IMR-90 (cell line): Measurements from ENCODE around the gene NRXN2. TPM values are rescaled to one million over a fixed set of nuclear protein-coding genes. Genes with fewer than 3 reads are reported as not detected.

ENCODE experiments used
- ATAC-seq: fragments of 200-7000 bp; cut with Tn5 transposase; 2 replicates; pipeline ENCODE4 v1.9.1; 2020; ENCODE audit warnings: low read depth, mild to moderate bottlenecking, moderate library complexity
- BruUV-seq: library from RNA; stranded (reverse); fragments of 400-500 nt; replicated peaks from 2 replicates; lab custom pipeline; 2021; lab: Mats Ljungman, UMichigan
- CTCF ChIA-PET: fragments of 300-600 bp; formaldehyde crosslinking; extraction: SDS; loops from one replicate; lab custom pipeline; 2021; ENCODE audit warnings: antibody characterized with exemption; lab: Yijun Ruan, JAX
- POLR2A ChIA-PET: fragments of 300-600 bp; sonication (Branson Sonifier 250); formaldehyde crosslinking; loops from one replicate; lab custom pipeline; 2022; ENCODE audit warnings: antibody characterized with exemption; ENCODE audit not compliant: unreplicated experiment; lab: Charles Lee
- DNase-seq: peaks from one replicate; pipeline ENCODE4 v3.0.0; 2013
- H2AFZ ChIP-seq: replicated peaks from 2 replicates; pipeline ENCODE3; 2013; ENCODE audit warnings: low read length, mild to moderate bottlenecking; ENCODE audit not compliant: poor library complexity
- H2AK5ac ChIP-seq: 2 replicates; pipeline ENCODE4 v1.6.1; 2013; ENCODE audit warnings: low read depth, low read length, inconsistent platforms
- H2AK9ac ChIP-seq: replicated peaks from 2 replicates; pipeline ENCODE3; 2013; ENCODE audit warnings: mild to moderate bottlenecking, low read depth, low read length, moderate library complexity; ENCODE audit not compliant: poor library complexity
- H2BK120ac ChIP-seq: 2 replicates; pipeline ENCODE4 v1.6.1; 2013; ENCODE audit warnings: low read depth, low read length, inconsistent platforms
- H2BK15ac ChIP-seq: 3 replicates; pipeline ENCODE4 v1.6.1; 2013; ENCODE audit warnings: low read depth, low read length, inconsistent platforms
- H2BK20ac ChIP-seq: 2 replicates; pipeline ENCODE4 v1.6.1; 2013; ENCODE audit warnings: low read depth, mild to moderate bottlenecking, inconsistent platforms, low read length, moderate library complexity
- H2BK5ac ChIP-seq: 2 replicates; pipeline ENCODE4 v1.6.1; 2013; ENCODE audit warnings: mild to moderate bottlenecking, low read depth, low read length, inconsistent platforms; ENCODE audit not compliant: poor library complexity, severe bottlenecking
- H3K14ac ChIP-seq: replicated peaks from 2 replicates; pipeline ENCODE4 v1.6.1; 2013; ENCODE audit warnings: low read depth, low read length, inconsistent platforms
- H3K18ac ChIP-seq: 2 replicates; pipeline ENCODE4 v1.6.1; 2013; ENCODE audit warnings: low read depth, low read length, control low read depth
- H3K23ac ChIP-seq: 2 replicates; pipeline ENCODE4 v1.6.1; 2013; ENCODE audit warnings: low read depth, low read length, inconsistent platforms
- H3K27ac ChIP-seq: 2 replicates; pipeline ENCODE4 v1.5.1; 2013; ENCODE audit warnings: mild to moderate bottlenecking, control low read depth, low read length; ENCODE audit not compliant: insufficient read depth
- H3K27me3 ChIP-seq: 2 replicates; pipeline ENCODE4 v1.6.1; 2013; ENCODE audit warnings: low read length; ENCODE audit not compliant: control insufficient read depth, insufficient read depth
- H3K36me3 ChIP-seq: 2 replicates; pipeline ENCODE4 v1.6.1; 2013; ENCODE audit warnings: low read length, mixed read lengths; ENCODE audit not compliant: control insufficient read depth, insufficient read depth
- H3K4ac ChIP-seq: 2 replicates; pipeline ENCODE4 v1.6.1; 2013; ENCODE audit warnings: low read depth, low read length, inconsistent platforms
- H3K4me1 ChIP-seq: 2 replicates; pipeline ENCODE4 v1.6.1; 2013; ENCODE audit warnings: low read length, mixed read lengths; ENCODE audit not compliant: control insufficient read depth, insufficient read depth
- H3K4me2 ChIP-seq: 2 replicates; pipeline ENCODE4 v1.6.1; 2013; ENCODE audit warnings: low read depth, mild to moderate bottlenecking, control low read depth, low read length, moderate library complexity
- H3K4me3 ChIP-seq: 2 replicates; pipeline ENCODE4 v1.5.1; 2013; ENCODE audit warnings: low read depth, mild to moderate bottlenecking, control low read depth, low read length, moderate library complexity; ENCODE audit not compliant: insufficient read depth
- H3K56ac ChIP-seq: 2 replicates; pipeline ENCODE4 v1.6.1; 2013; ENCODE audit warnings: low read length, inconsistent platforms; ENCODE audit not compliant: insufficient read depth; ENCODE audit errors: extremely low read depth
- H3K79me1 ChIP-seq, 2 experiments: 2 replicates each; pipeline ENCODE4 v1.6.1; 2013; ENCODE audit warnings: low read length in 2 of 2, inconsistent platforms in 1 of 2, low read depth in 1 of 2
- H3K9ac ChIP-seq: 2 replicates; pipeline ENCODE4 v1.6.1; 2013; ENCODE audit warnings: low read depth, low read length, control low read depth
- H3K9me1 ChIP-seq: 2 replicates; pipeline ENCODE4 v1.6.1; 2013; ENCODE audit warnings: low read length, inconsistent platforms; ENCODE audit not compliant: insufficient read depth
- H3K9me3 ChIP-seq: 2 replicates; pipeline ENCODE4 v1.6.1; 2013; ENCODE audit warnings: low read length; ENCODE audit not compliant: control insufficient read depth, insufficient read depth
- H4K20me1 ChIP-seq: 2 replicates; pipeline ENCODE4 v1.6.1; 2013; ENCODE audit warnings: low read length, inconsistent platforms; ENCODE audit not compliant: insufficient read depth
- H4K5ac ChIP-seq: 2 replicates; pipeline ENCODE4 v1.6.1; 2013; ENCODE audit warnings: mild to moderate bottlenecking, low read depth, low read length, control low read depth
- H4K8ac ChIP-seq, 2 experiments: 2 replicates each; pipeline ENCODE4 v1.6.1; 2013; ENCODE audit warnings: low read depth in 2 of 2, low read length in 2 of 2, control low read depth in 1 of 2, inconsistent platforms in 1 of 2
- H4K91ac ChIP-seq: 2 replicates; pipeline ENCODE4 v1.6.1; 2013; ENCODE audit warnings: low read depth, low read length, inconsistent platforms; ENCODE audit not compliant: insufficient read depth
- BHLHE40 ChIP-seq: fragments of 150-350 bp; IDR thresholded peaks from 2 replicates; pipeline ENCODE4 v1.6.1; 2016; ENCODE audit warnings: mild to moderate bottlenecking, low read depth, low read length
- CEBPB ChIP-seq: IDR thresholded peaks from 2 replicates; pipeline ENCODE4 v1.6.1; 2012; ENCODE audit warnings: low read depth, low read length, improper control_type of control experiment
- CHD1 ChIP-seq: IDR thresholded peaks from 2 replicates; pipeline ENCODE4 v1.6.1; 2012; ENCODE audit warnings: low read depth, low read length, improper control_type of control experiment
- FOS ChIP-seq: fragments of 150-350 bp; IDR thresholded peaks from 2 replicates; pipeline ENCODE4 v1.6.1; 2016; ENCODE audit warnings: low read depth, low read length
- MAFK ChIP-seq: IDR thresholded peaks from 2 replicates; pipeline ENCODE4 v1.6.1; 2012; ENCODE audit warnings: low read depth, low read length, improper control_type of control experiment
- MAZ ChIP-seq: IDR thresholded peaks from 2 replicates; pipeline ENCODE4 v1.6.1; 2012; ENCODE audit warnings: low read depth, mild to moderate bottlenecking, low read length, improper control_type of control experiment, moderate library complexity, borderline replicate concordance
- MXI1 ChIP-seq: IDR thresholded peaks from 2 replicates; pipeline ENCODE4 v1.6.1; 2012; ENCODE audit warnings: low read depth, mild to moderate bottlenecking, low read length, moderate library complexity, borderline replicate concordance
- NFE2L2 ChIP-seq: fragments of 150-350 bp; IDR thresholded peaks from 2 replicates; pipeline ENCODE4 v1.6.1; 2016; ENCODE audit warnings: low read depth, mild to moderate bottlenecking, low read length
- POLR2A ChIP-seq: IDR thresholded peaks from 2 replicates; pipeline ENCODE4 v1.6.1; 2012; ENCODE audit warnings: mild to moderate bottlenecking, low read depth, low read length
- RAD21 ChIP-seq: IDR thresholded peaks from 2 replicates; pipeline ENCODE4 v1.6.1; 2012; ENCODE audit warnings: low read length, improper control_type of control experiment
- RCOR1 ChIP-seq: IDR thresholded peaks from 2 replicates; pipeline ENCODE4 v1.6.1; 2012; ENCODE audit warnings: mild to moderate bottlenecking, low read length, improper control_type of control experiment; ENCODE audit not compliant: insufficient replicate concordance
- RFX5 ChIP-seq: IDR thresholded peaks from 2 replicates; pipeline ENCODE4 v1.8.0; 2012; ENCODE audit warnings: low read depth, mild to moderate bottlenecking, low read length, moderate library complexity
- SMC3 ChIP-seq: fragments of 150-350 bp; IDR thresholded peaks from 2 replicates; pipeline ENCODE4 v1.6.1; 2016; ENCODE audit warnings: low read depth, mild to moderate bottlenecking, antibody characterized with exemption, low read length, moderate library complexity
- WGBS, 2 experiments: methylation state at CpG; one replicate each; pipeline versions ENCODE4 v1.1.5 to v1.1.7; 2013; ENCODE audit warnings: missing lambda C conversion rate in 2 of 2; ENCODE audit not compliant: insufficient read length in 1 of 2; ENCODE audit errors: extremely low coverage in 2 of 2; 5-methylcytosine and 5-hydroxymethylcytosine counted together
- dilution Hi-C: fragments of 300-500 bp; cut with HindIII; formaldehyde crosslinking; loops from one replicate; pipeline ENCODE4 v1.14.3; 2018; ENCODE audit warnings: low sequenced_read_pairs; ENCODE audit not compliant: unreplicated experiment
- in situ Hi-C: fragments of 300-500 bp; cut with MboI; formaldehyde crosslinking; loops from 3 replicates; pipeline ENCODE4 v1.14.3; 2019; ENCODE audit warnings: low sequenced_read_pairs, inconsistent platforms, mixed read lengths
- intact Hi-C: fragments of 100-400 bp; cut with micrococcal nuclease; formaldehyde crosslinking; loops from 2 replicates; pipeline ENCODE4 v1.10.0; 2022
- polyA plus RNA-seq, 3 experiments: library from polyadenylated mRNA; depleted of rRNA; stranded (reverse); fragments of >200 nt; gene quantifications; 2 replicates each; pipeline ENCODE4 v1.2.3, GENCODE V29; 2012; ENCODE audit warnings: low replicate concordance in 1 of 3
- total RNA-seq: library from RNA; depleted of rRNA; stranded (reverse); fragments of >200 nt; gene quantifications from 2 replicates; pipeline ENCODE4 v1.2.3, GENCODE V29; 2012
- TF ChIP-seq, protein P1 (sequence below): conservative IDR thresholded peaks from 2 replicates; pipeline ENCODE4 v1.5.1; 2012; ENCODE audit warnings: mild to moderate bottlenecking, low read depth, low read length, improper control_type of control experiment
- TF ChIP-seq, protein P2 (sequence below): fragments of 150-350 bp; IDR thresholded peaks from 2 replicates; pipeline ENCODE4 v1.6.1; 2016; ENCODE audit warnings: low read depth, mild to moderate bottlenecking, low read length, moderate library complexity, borderline replicate concordance
- TF ChIP-seq, protein P3 (sequence below): fragments of 150-350 bp; IDR thresholded peaks from 2 replicates; pipeline ENCODE4 v1.6.1; 2017; ENCODE audit warnings: mild to moderate bottlenecking, antibody characterized with exemption, low read length, low read depth

Gene NRXN2
- total and polyA plus RNA-seq, 2 of the 4 experiments (the other 2 are of a cell fraction): 0.18 to 0.22 TPM

DNA sequence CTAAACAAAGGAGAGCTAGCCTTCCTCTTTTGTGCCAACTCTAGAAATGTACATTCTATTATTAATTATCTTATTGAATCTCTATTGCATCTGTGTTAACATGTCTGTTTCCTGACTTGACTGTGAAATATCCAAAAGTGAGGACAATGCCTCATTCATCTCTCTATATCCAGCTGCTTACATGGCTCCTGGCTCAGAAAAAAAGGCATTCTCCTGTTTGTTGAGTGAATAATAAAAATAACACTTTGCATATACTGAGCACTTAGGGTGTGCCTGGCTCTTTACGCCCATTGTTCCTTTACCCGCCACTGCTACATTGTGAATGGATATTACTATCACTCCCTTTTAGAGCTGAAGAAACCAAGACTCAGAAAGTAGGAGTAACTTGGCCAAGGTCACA, 19.9 kb downstream of the NRXN2 start:
- H3K27me3 ChIP-seq: peaks cover 53% of the 10 kb centered on the region
- intact Hi-C loops: no loop called here
- no peak overlapping the region for H2BK20ac ChIP-seq
- H3K23ac ChIP-seq: no peak overlapping the region
- H3K4me1 ChIP-seq: no peaks in the 10 kb centered on the region
- WGBS, 2 experiments: no CpG with 5 or more reads among the region's 2 CpGs
- ChIA-PET POLR2A (no interaction called here), CTCF (no interaction called here)
- no peak overlapping the region for H3K14ac ChIP-seq
- no peak overlapping the region for H2BK5ac ChIP-seq
- no peak for DNase-seq
- H3K4me3 ChIP-seq: no peak overlapping the region
- H2AK5ac ChIP-seq: no peak overlapping the region
- no peak overlapping the region for H3K4ac ChIP-seq
- H3K18ac ChIP-seq: no peak overlapping the region
- H4K20me1 ChIP-seq: no peaks in the 10 kb centered on the region
- no peak overlapping the region for H3K27ac ChIP-seq
- no peaks in the 10 kb centered on the region for H3K36me3 ChIP-seq
- no peak overlapping the region for H2AFZ ChIP-seq
- H3K9me3 ChIP-seq: no peaks in the 10 kb centered on the region
- H4K8ac ChIP-seq: no peak overlapping the region
- in situ Hi-C loops: no loop called here
- H3K56ac ChIP-seq: no peak overlapping the region
- dilution Hi-C loops: no loop called here
- BruUV-seq: no TSS peak
- no peak overlapping the region for H2AK9ac ChIP-seq
- H2BK15ac ChIP-seq: no peak overlapping the region
- no peak overlapping the region for H4K5ac ChIP-seq
- no peak overlapping the region for H2BK120ac ChIP-seq
- H3K4me2 ChIP-seq: no peak overlapping the region
- no peak overlapping the region for H3K9ac ChIP-seq
- 0 out of 2 replicates have a peak, but pooled peaks cover 5% of the 10 kb centered on the region for H3K9me1 ChIP-seq
- H3K79me1 ChIP-seq: no peaks in the 10 kb centered on the region
- ATAC-seq: no peak
- H4K91ac ChIP-seq: no peak overlapping the region
- TF ChIP-seq CHD1: no peak
- TF ChIP-seq, protein P1, sequence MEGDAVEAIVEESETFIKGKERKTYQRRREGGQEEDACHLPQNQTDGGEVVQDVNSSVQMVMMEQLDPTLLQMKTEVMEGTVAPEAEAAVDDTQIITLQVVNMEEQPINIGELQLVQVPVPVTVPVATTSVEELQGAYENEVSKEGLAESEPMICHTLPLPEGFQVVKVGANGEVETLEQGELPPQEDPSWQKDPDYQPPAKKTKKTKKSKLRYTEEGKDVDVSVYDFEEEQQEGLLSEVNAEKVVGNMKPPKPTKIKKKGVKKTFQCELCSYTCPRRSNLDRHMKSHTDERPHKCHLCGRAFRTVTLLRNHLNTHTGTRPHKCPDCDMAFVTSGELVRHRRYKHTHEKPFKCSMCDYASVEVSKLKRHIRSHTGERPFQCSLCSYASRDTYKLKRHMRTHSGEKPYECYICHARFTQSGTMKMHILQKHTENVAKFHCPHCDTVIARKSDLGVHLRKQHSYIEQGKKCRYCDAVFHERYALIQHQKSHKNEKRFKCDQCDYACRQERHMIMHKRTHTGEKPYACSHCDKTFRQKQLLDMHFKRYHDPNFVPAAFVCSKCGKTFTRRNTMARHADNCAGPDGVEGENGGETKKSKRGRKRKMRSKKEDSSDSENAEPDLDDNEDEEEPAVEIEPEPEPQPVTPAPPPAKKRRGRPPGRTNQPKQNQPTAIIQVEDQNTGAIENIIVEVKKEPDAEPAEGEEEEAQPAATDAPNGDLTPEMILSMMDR: no peak
- TF ChIP-seq, protein P2, sequence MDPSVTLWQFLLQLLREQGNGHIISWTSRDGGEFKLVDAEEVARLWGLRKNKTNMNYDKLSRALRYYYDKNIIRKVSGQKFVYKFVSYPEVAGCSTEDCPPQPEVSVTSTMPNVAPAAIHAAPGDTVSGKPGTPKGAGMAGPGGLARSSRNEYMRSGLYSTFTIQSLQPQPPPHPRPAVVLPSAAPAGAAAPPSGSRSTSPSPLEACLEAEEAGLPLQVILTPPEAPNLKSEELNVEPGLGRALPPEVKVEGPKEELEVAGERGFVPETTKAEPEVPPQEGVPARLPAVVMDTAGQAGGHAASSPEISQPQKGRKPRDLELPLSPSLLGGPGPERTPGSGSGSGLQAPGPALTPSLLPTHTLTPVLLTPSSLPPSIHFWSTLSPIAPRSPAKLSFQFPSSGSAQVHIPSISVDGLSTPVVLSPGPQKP: no peak
- TF ChIP-seq BHLHE40: no peak
- TF ChIP-seq, protein P3, sequence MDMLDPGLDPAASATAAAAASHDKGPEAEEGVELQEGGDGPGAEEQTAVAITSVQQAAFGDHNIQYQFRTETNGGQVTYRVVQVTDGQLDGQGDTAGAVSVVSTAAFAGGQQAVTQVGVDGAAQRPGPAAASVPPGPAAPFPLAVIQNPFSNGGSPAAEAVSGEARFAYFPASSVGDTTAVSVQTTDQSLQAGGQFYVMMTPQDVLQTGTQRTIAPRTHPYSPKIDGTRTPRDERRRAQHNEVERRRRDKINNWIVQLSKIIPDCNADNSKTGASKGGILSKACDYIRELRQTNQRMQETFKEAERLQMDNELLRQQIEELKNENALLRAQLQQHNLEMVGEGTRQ: no peak
- TF ChIP-seq NFE2L2: no peak
- TF ChIP-seq MAZ: no peak
- TF ChIP-seq RAD21: no peak
- TF ChIP-seq MXI1: no peak
- no peak for TF ChIP-seq RCOR1
- TF ChIP-seq POLR2A: no peak
- no peak for TF ChIP-seq CEBPB
- TF ChIP-seq SMC3: no peak
- TF ChIP-seq FOS: no peak
- TF ChIP-seq RFX5: no peak
- no peak for TF ChIP-seq MAFK
